Trophoblast cell (in vitro differentiated cells and primary cell): ENCODE results near the gene FGGY.

Experiments used
- DNase-seq, 2 donors: peaks; one replicate each; pipeline ENCODE4 v3.0.0-alpha.2; 2016
- H2AFZ ChIP-seq: 2 replicates; pipeline ENCODE4 v1.6.1; 2013; ENCODE audit warnings: low read length, moderate library complexity, mild to moderate bottlenecking; ENCODE audit not compliant: insufficient read depth, poor library complexity
- H2AK5ac ChIP-seq: 2 replicates; pipeline ENCODE4 v1.6.1; 2013; ENCODE audit warnings: mild to moderate bottlenecking, low read length
- H2BK120ac ChIP-seq: 2 replicates; pipeline ENCODE4 v1.6.1; 2013; ENCODE audit warnings: low read length, mild to moderate bottlenecking, moderate library complexity; ENCODE audit not compliant: insufficient read depth, poor library complexity
- H2BK12ac ChIP-seq: 2 replicates; pipeline ENCODE4 v1.6.1; 2013; ENCODE audit warnings: mild to moderate bottlenecking, low read length, moderate library complexity
- H2BK5ac ChIP-seq: 2 replicates; pipeline ENCODE4 v1.6.1; 2013; ENCODE audit warnings: low read length, low read depth, moderate library complexity, mild to moderate bottlenecking; ENCODE audit not compliant: poor library complexity
- H3K14ac ChIP-seq: 2 replicates; pipeline ENCODE4 v1.6.1; 2013; ENCODE audit warnings: mild to moderate bottlenecking, low read length
- H3K18ac ChIP-seq: 2 replicates; pipeline ENCODE4 v1.6.1; 2013; ENCODE audit warnings: mild to moderate bottlenecking, low read length
- H3K23ac ChIP-seq: 2 replicates; pipeline ENCODE4 v1.6.1; 2013; ENCODE audit warnings: low read length
- H3K27ac ChIP-seq: 2 replicates; pipeline ENCODE4 v1.5.1; 2013; ENCODE audit warnings: low read depth, mild to moderate bottlenecking, inconsistent platforms, low read length, moderate library complexity
- H3K27me3 ChIP-seq: 2 replicates; pipeline ENCODE4 v1.6.1; 2013; ENCODE audit warnings: inconsistent platforms, mild to moderate bottlenecking, low read length, moderate library complexity; ENCODE audit not compliant: insufficient read depth
- H3K36me3 ChIP-seq, 2 experiments: 1 replicate in 1 of 2; 2 replicates in 1 of 2; pipeline ENCODE4 v1.6.1; 2013; ENCODE audit warnings: low read length in 2 of 2, mild to moderate bottlenecking in 2 of 2, moderate library complexity in 1 of 2; ENCODE audit not compliant: insufficient read depth in 2 of 2, control insufficient read depth in 1 of 2
- H3K4ac ChIP-seq: 2 replicates; pipeline ENCODE4 v1.6.1; 2013; ENCODE audit warnings: low read depth, mild to moderate bottlenecking, low read length, moderate library complexity
- H3K4me1 ChIP-seq, 2 experiments: 1 replicate in 1 of 2; 2 replicates in 1 of 2; pipeline ENCODE4 v1.6.1; 2013; ENCODE audit warnings: low read length in 2 of 2, mild to moderate bottlenecking in 2 of 2, moderate library complexity in 1 of 2; ENCODE audit not compliant: insufficient read depth in 2 of 2, control insufficient read depth in 1 of 2
- H3K4me2 ChIP-seq: 2 replicates; pipeline ENCODE4 v1.6.1; 2013; ENCODE audit warnings: inconsistent platforms, mild to moderate bottlenecking, low read length, moderate library complexity
- H3K4me3 ChIP-seq: 2 replicates; pipeline ENCODE4 v1.5.1; 2013; ENCODE audit warnings: mild to moderate bottlenecking, low read depth, low read length, inconsistent platforms
- H3K79me1 ChIP-seq: one replicate; pipeline ENCODE4 v1.6.1; 2013; ENCODE audit warnings: low read length
- H3K79me2 ChIP-seq: 2 replicates; pipeline ENCODE4 v1.6.1; 2013; ENCODE audit warnings: low read length, mild to moderate bottlenecking; ENCODE audit not compliant: control insufficient read depth, insufficient read depth, poor library complexity
- H3K9ac ChIP-seq: 2 replicates; pipeline ENCODE4 v1.6.1; 2013; ENCODE audit warnings: mild to moderate bottlenecking, low read length
- H3K9me3 ChIP-seq: 2 replicates; pipeline ENCODE4 v1.6.1; 2013; ENCODE audit warnings: low read depth, mild to moderate bottlenecking, control low read depth, inconsistent platforms, low read length; ENCODE audit not compliant: insufficient read depth
- H4K12ac ChIP-seq: 2 replicates; pipeline ENCODE4 v1.6.1; 2013; ENCODE audit warnings: low read depth, mild to moderate bottlenecking, low read length, moderate library complexity
- H4K8ac ChIP-seq: 2 replicates; pipeline ENCODE4 v1.6.1; 2013; ENCODE audit warnings: low read depth, mild to moderate bottlenecking, low read length, moderate library complexity
- H4K91ac ChIP-seq: one replicate; pipeline ENCODE4 v1.6.1; 2013; ENCODE audit warnings: low read depth, mild to moderate bottlenecking, low read length, moderate library complexity
- WGBS: extraction: QIAGEN DNeasy Blood & Tissue Kit; methylation state at CpG from one replicate; pipeline ENCODE4 v1.1.7; 2013; ENCODE audit warnings: missing lambda C conversion rate; ENCODE audit not compliant: insufficient read length, insufficient coverage; ENCODE audit errors: extremely low coverage; 5-methylcytosine and 5-hydroxymethylcytosine counted together

FGGY gene

GRCh38 chr1:59552007-59552406 is 255.1 kb downstream of the FGGY start:
- Histone ChIP-seq H3K9me3 (no peaks in the 10 kb centered on the region), H2BK120ac (peak overlapping the region; percentile 9), H3K79me1 (peaks cover 5% of the 10 kb centered on the region), H3K4ac (no peak overlapping the region), H2AK5ac (peak overlapping the region; percentile 6), H3K27ac (no peak overlapping the region), H2BK12ac (peak overlapping the region; percentile 1), H3K27me3 (no peaks in the 10 kb centered on the region), H4K91ac (peak overlapping the region; percentile 4), H4K8ac (no peak overlapping the region), H3K4me2 (no peak overlapping the region), H2AFZ (no peak overlapping the region), H3K36me3 (no peaks in the 10 kb centered on the region), H3K14ac (no peak overlapping the region), H3K4me3 (no peak overlapping the region), H3K9ac (no peak overlapping the region), H3K23ac (no peak overlapping the region), H3K4me1 (peaks cover 6 to 13% of the 10 kb centered on the region in 2 experiments), H2BK5ac (no peak overlapping the region), H3K79me2 (no peaks in the 10 kb centered on the region), H4K12ac (no peak overlapping the region), H3K18ac (peak overlapping the region; percentile 90)
- no CpG with 5 or more reads among the region's 3 CpGs for WGBS
- DNase-seq, result no peak

- H2BK12ac ChIP-seq, result no peak overlapping the region
- no peak overlapping the region for H4K91ac ChIP-seq
- no peak overlapping the region for H4K12ac ChIP-seq
Measured at GRCh38 chr1:59553371-59553770, 256.5 kb downstream of the FGGY start.

GRCh38 chr1:59554011-59554663 is 257.2 kb downstream of the FGGY start:
- peak overlapping the region; percentile 10 for H2BK5ac ChIP-seq
- no peak overlapping the region for H3K23ac ChIP-seq
- no peak overlapping the region for H3K18ac ChIP-seq
- H3K27ac ChIP-seq, result peak overlapping the region; percentile 18
- no peak overlapping the region for H2AFZ ChIP-seq
- peaks cover 5% of the 10 kb centered on the region for H3K79me1 ChIP-seq
- no peak overlapping the region for H3K4ac ChIP-seq
- H3K4me1 ChIP-seq, result peaks cover 6 to 13% of the 10 kb centered on the region in 2 experiments
- H4K8ac ChIP-seq, result peak overlapping the region; percentile 3
- H3K4me3 ChIP-seq, result no peak overlapping the region
- no peaks in the 10 kb centered on the region for H3K9me3 ChIP-seq
- no peak overlapping the region for H2AK5ac ChIP-seq
- H3K36me3 ChIP-seq, result no peaks in the 10 kb centered on the region
- no peaks in the 10 kb centered on the region for H3K79me2 ChIP-seq
- H3K14ac ChIP-seq, result peak overlapping the region; percentile 10
- peak overlapping the region; percentile 13 for H4K91ac ChIP-seq
- no peak for DNase-seq
- no peak overlapping the region for H4K12ac ChIP-seq
- H3K9ac ChIP-seq, result no peak overlapping the region
- H2BK120ac ChIP-seq, result peak overlapping the region; percentile 27
- no CpG with 5 or more reads among the region's 8 CpGs for WGBS
- no peaks in the 10 kb centered on the region for H3K27me3 ChIP-seq
- peak overlapping the region; percentile 16 for H2BK12ac ChIP-seq
- no peak overlapping the region for H3K4me2 ChIP-seq

More at GRCh38 chr1:59553371-59553770, 256.5 kb downstream of the FGGY start:
- no peak overlapping the region for H3K9ac ChIP-seq
- no CpG with 5 or more reads among the region's 4 CpGs for WGBS
- peaks cover 5% of the 10 kb centered on the region for H3K79me1 ChIP-seq
- H3K36me3 ChIP-seq, result no peaks in the 10 kb centered on the region
- H3K9me3 ChIP-seq, result no peaks in the 10 kb centered on the region
- no peaks in the 10 kb centered on the region for H3K27me3 ChIP-seq
- H2BK120ac ChIP-seq, result no peak overlapping the region
- H3K4me2 ChIP-seq, result no peak overlapping the region
- peak in 1 of 2 donors; percentile 11 for DNase-seq
- no peak overlapping the region for H3K23ac ChIP-seq
- peaks cover 6 to 13% of the 10 kb centered on the region in 2 experiments for H3K4me1 ChIP-seq
- H3K14ac ChIP-seq, result no peak overlapping the region
- no peaks in the 10 kb centered on the region for H3K79me2 ChIP-seq
- no peak overlapping the region for H3K4me3 ChIP-seq
- H2BK5ac ChIP-seq, result no peak overlapping the region
- no peak overlapping the region for H3K4ac ChIP-seq
- no peak overlapping the region for H3K27ac ChIP-seq
- H3K18ac ChIP-seq, result no peak overlapping the region
- H4K8ac ChIP-seq, result no peak overlapping the region
- H2AFZ ChIP-seq, result no peak overlapping the region
- no peak overlapping the region for H2AK5ac ChIP-seq

GRCh38 chr1:59554752-59555151 is 257.9 kb downstream of the FGGY start:
- H4K91ac ChIP-seq, result no peak overlapping the region
- peaks cover 6 to 13% of the 10 kb centered on the region in 2 experiments for H3K4me1 ChIP-seq
- WGBS, result no CpG with 5 or more reads among the region's 4 CpGs
- no peak overlapping the region for H3K14ac ChIP-seq
- H3K9me3 ChIP-seq, result no peaks in the 10 kb centered on the region
- DNase-seq, result no peak
- H3K9ac ChIP-seq, result no peak overlapping the region
- H3K79me2 ChIP-seq, result no peaks in the 10 kb centered on the region
- peaks cover 5% of the 10 kb centered on the region for H3K79me1 ChIP-seq
- H3K27ac ChIP-seq, result no peak overlapping the region
- no peaks in the 10 kb centered on the region for H3K27me3 ChIP-seq
- H4K8ac ChIP-seq, result no peak overlapping the region
- H3K18ac ChIP-seq, result no peak overlapping the region
- no peak overlapping the region for H2BK5ac ChIP-seq
- no peak overlapping the region for H2BK12ac ChIP-seq
- no peak overlapping the region for H4K12ac ChIP-seq
- H3K23ac ChIP-seq, result no peak overlapping the region
- H3K4me3 ChIP-seq, result no peak overlapping the region
- no peak overlapping the region for H2AFZ ChIP-seq
- no peak overlapping the region for H3K4me2 ChIP-seq
- no peak overlapping the region for H3K4ac ChIP-seq
- H3K36me3 ChIP-seq, result no peaks in the 10 kb centered on the region
- no peak overlapping the region for H2AK5ac ChIP-seq
- no peak overlapping the region for H2BK120ac ChIP-seq
